ENCODE measurements around the gene CRYGC. TPM values are rescaled to one million over a fixed set of nuclear protein-coding genes. Genes with fewer than 3 reads are reported as not detected.

The CRYGC gene
- total RNA-seq, 2 experiments from 2014 or later = not detected

DNA sequence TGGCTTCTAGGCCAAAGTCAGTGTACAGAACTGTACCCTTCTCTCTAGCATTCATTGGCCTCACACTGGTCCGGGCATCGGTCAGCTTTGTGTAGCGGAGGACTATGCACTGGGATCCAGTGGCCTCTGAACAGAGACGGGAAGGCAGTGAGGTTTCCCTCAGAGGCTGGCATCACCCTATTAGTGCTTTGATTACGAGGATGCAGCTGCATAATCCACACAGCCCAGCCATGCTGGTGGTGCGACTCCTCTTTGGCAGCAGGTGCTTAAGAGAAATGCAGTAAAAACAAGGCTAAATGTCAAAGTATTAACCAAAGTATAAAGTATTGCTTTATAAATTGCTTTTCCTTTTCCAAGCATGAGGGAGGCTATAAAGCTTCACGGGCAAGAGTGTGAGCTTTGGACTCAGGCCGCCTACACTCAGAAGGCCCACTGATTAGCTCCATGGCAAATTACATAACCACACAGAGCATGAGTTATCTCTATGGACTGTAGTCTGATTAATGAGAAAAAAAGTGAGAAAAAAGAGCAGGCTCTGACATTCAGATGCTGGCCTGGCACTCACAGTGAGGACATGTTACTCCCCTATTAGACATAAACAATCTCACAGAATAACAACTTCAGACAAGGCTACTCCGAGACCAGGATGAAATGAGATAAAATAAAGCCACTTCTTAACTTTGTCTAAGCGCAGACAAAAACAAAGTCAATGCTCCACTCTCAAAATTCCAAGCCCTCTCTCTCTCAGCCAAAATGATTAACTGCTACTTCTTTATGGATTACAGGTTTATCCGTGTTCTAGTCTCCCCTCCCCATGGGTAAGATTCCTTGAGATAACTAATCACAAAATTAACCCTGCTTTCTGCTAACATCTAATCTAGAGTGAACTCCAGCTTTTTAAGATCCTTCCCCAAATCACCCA lies 6.4 kb upstream of the CRYGC start:
- CTCF ChIA-PET = interaction anchor here (0.5 to 1.4 kb wide), 2 partner anchors 40 to 1355 kb away, joined by 3 to 4 read pairs; no protein-coding TSS in a partner anchor
- no peak overlapping the region for H3K27ac Mint-ChIP-seq

DNA sequence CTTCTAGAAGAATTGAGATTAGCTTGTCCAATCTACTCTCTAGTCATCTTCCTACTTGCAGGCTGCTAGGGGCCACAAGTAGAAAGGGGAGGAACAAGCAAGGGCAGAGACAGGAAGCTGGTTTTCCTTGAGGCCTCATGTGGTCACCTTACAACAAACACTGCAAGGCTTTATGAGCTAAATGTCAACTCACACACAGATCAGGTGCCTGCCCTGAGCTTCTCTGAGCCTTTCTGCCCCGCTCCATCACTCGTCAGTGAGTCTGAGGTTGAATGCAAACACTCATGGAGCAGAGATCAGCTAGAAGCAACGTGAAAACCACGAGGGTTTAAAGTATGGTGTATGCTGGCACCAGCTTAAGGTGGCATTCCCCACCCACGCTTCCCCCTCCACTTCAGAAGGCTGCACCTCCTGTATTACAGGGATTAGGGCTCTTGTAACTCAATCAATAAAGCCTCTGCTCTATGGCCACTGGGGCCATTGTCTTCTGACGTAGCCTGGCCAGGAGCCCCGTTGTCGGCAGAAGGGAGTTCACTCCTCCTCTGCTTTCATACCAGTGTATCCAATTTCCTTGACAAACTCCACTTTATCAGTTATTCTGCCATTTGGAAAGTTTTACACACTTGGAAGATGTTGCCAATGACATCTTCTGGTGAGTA lies 5.4 kb upstream of the CRYGC start:
- no peaks in the 10 kb centered on the region for H3K36me3 Mint-ChIP-seq (ENCODE audit: low read depth)
- intact Hi-C loops (cut with DNase I, micrococcal nuclease) = no loop called here
- peaks cover 12% of the 10 kb centered on the region for H3K4me1 Mint-ChIP-seq (ENCODE audit: low read depth)
- ChIA-PET POLR2A (no interaction called here), CTCF (interaction anchor here (0.5 kb wide), 1 partner anchor 1354 kb away, joined by 4 read pairs; no protein-coding TSS in a partner anchor)
- TF ChIP-seq, protein P1, sequence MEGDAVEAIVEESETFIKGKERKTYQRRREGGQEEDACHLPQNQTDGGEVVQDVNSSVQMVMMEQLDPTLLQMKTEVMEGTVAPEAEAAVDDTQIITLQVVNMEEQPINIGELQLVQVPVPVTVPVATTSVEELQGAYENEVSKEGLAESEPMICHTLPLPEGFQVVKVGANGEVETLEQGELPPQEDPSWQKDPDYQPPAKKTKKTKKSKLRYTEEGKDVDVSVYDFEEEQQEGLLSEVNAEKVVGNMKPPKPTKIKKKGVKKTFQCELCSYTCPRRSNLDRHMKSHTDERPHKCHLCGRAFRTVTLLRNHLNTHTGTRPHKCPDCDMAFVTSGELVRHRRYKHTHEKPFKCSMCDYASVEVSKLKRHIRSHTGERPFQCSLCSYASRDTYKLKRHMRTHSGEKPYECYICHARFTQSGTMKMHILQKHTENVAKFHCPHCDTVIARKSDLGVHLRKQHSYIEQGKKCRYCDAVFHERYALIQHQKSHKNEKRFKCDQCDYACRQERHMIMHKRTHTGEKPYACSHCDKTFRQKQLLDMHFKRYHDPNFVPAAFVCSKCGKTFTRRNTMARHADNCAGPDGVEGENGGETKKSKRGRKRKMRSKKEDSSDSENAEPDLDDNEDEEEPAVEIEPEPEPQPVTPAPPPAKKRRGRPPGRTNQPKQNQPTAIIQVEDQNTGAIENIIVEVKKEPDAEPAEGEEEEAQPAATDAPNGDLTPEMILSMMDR (IDR thresholded peaks at IDR 0.05) = no peak
- no peak for DNase-seq
- Histone ChIP-seq H3K27ac (ENCODE audit: low read depth in 1 of 2, low read length in 2 of 2) (no peak overlapping the region), H3K4me3 (ENCODE audit: low read length) (no peak overlapping the region), H3K36me3 (ENCODE audit: insufficient read depth, low read length) (no peaks in the 10 kb centered on the region), H3K9me3 (ENCODE audit: control insufficient read depth in 1 of 2, insufficient read depth in 1 of 2, low read length in 2 of 2) (peaks cover 0 to 6% of the 10 kb centered on the region in 2 experiments), H3K4me1 (ENCODE audit: insufficient read depth, low read length) (peaks cover 7% of the 10 kb centered on the region), H3K27me3 (ENCODE audit: control insufficient read depth in 1 of 2, insufficient read depth in 2 of 2, low read length in 2 of 2) (no peaks in the 10 kb centered on the region)
- H3K27me3 Mint-ChIP-seq = no peaks in the 10 kb centered on the region
- ATAC-seq (ENCODE audit: poor library complexity) = no peak
- no peak overlapping the region for H3K27ac Mint-ChIP-seq
- no peaks in the 10 kb centered on the region for H3K9me3 Mint-ChIP-seq
- no peak overlapping the region for H3K4me3 Mint-ChIP-seq

More for the DNA sequence above, 6.4 kb upstream of the CRYGC start:
- Histone ChIP-seq H3K4me1 (ENCODE audit: insufficient read depth, low read length) (peaks cover 7% of the 10 kb centered on the region), H3K27me3 (ENCODE audit: control insufficient read depth in 1 of 2, insufficient read depth in 2 of 2, low read length in 2 of 2) (no peaks in the 10 kb centered on the region), H3K36me3 (ENCODE audit: insufficient read depth, low read length) (no peaks in the 10 kb centered on the region), H3K9me3 (ENCODE audit: control insufficient read depth in 1 of 2, insufficient read depth in 1 of 2, low read length in 2 of 2) (peaks cover 0 to 6% of the 10 kb centered on the region in 2 experiments), H3K4me3 (ENCODE audit: low read length) (no peak overlapping the region), H3K27ac (ENCODE audit: low read depth in 1 of 2, low read length in 2 of 2) (no peak overlapping the region)
- H3K9me3 Mint-ChIP-seq = no peaks in the 10 kb centered on the region
- H3K27me3 Mint-ChIP-seq = no peaks in the 10 kb centered on the region
- DNase-seq = no peak
- no peak overlapping the region for H3K4me3 Mint-ChIP-seq
- TF ChIP-seq, protein P1 (IDR thresholded peaks at IDR 0.05) = no peak
- ATAC-seq (ENCODE audit: poor library complexity) = no peak
- no peaks in the 10 kb centered on the region for H3K36me3 Mint-ChIP-seq (ENCODE audit: low read depth)
- POLR2A ChIA-PET = no interaction called here
- peaks cover 12% of the 10 kb centered on the region for H3K4me1 Mint-ChIP-seq (ENCODE audit: low read depth)
- intact Hi-C loops (cut with DNase I, micrococcal nuclease) = no loop called here

DNA sequence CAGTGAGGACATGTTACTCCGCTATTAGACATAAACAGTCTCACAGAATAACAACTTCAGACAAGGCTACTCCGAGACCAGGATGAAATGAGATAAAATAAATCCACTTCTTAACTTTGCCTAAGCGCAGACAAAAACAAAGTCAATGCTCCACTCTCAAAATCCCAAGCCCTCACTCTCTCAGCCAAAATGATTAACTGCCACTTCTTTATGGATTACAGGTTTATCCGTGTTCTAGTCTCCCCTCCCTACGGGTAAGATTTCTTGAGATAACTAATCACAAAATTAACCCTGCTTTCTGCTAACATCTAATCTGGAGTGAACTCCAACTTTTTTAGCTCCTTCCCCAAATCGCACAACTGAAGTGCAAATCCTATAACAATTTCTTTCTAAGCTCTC lies 1.1 kb upstream of the CRYGC start:
- no peak overlapping the region for H3K27ac ChIP-seq (ENCODE audit: low read depth in 1 of 2, low read length in 2 of 2)
- DNase-seq = no peak
- ATAC-seq (ENCODE audit: poor library complexity) = no peak
- H3K27me3 ChIP-seq (ENCODE audit: control insufficient read depth in 1 of 2, insufficient read depth in 2 of 2, low read length in 2 of 2) = no peaks in the 10 kb centered on the region
- Mint-ChIP-seq H3K36me3 (ENCODE audit: low read depth) (no peaks in the 10 kb centered on the region), H3K27ac (no peak overlapping the region), H3K4me1 (ENCODE audit: low read depth) (peaks cover 10% of the 10 kb centered on the region), H3K9me3 (peaks cover 2% of the 10 kb centered on the region), H3K4me3 (no peak overlapping the region), H3K27me3 (peaks cover 11% of the 10 kb centered on the region)
- H3K36me3 ChIP-seq (ENCODE audit: insufficient read depth, low read length) = no peaks in the 10 kb centered on the region
- no peak overlapping the region for H3K4me3 ChIP-seq (ENCODE audit: low read length)
- intact Hi-C loops (cut with DNase I, micrococcal nuclease) = no loop called here
- ChIA-PET POLR2A (no interaction called here), CTCF (no interaction called here)
- H3K9me3 ChIP-seq (ENCODE audit: control insufficient read depth in 1 of 2, insufficient read depth in 1 of 2, low read length in 2 of 2) = no peaks in the 10 kb centered on the region
- TF ChIP-seq, protein P1 (IDR thresholded peaks at IDR 0.05) = no peak
- peaks cover 7% of the 10 kb centered on the region for H3K4me1 ChIP-seq (ENCODE audit: insufficient read depth, low read length)

All from CD4-positive, alpha-beta T cell (primary cell).